K562 (cell line): ENCODE results near the gene TIMM50. TPM values are rescaled to one million over a fixed set of nuclear protein-coding genes. Genes with fewer than 3 reads are reported as not detected.

ENCODE experiments used
- ATAC-seq: fragments of 200-7000 bp; cut with Tn5 transposase; 3 replicates; pipeline ENCODE4 v1.9.1; 2020; ENCODE audit warnings: moderate library complexity
- BruUV-seq: library from RNA; stranded (reverse); fragments of 400-500 nt; replicated peaks from 2 replicates; lab custom pipeline; 2021; lab: Mats Ljungman, UMichigan
- CTCF ChIA-PET: fragments of 300-600 bp; formaldehyde crosslinking; extraction: SDS; loops from one replicate; lab custom pipeline; 2021; ENCODE audit warnings: low intra/inter-chr PET ratio; lab: Yijun Ruan, JAX
- POLR2A ChIA-PET: fragments of 300-600, 350-650 bp; sonication (Branson Sonifier 250); formaldehyde crosslinking; extraction: SDS; loops from one replicate; lab custom pipeline; 2021; ENCODE audit warnings: antibody characterized with exemption, inconsistent platforms; lab: Yijun Ruan, JAX
- DNase-seq, 4 experiments: peaks; one replicate each; pipeline versions ENCODE4 v3.0.0 to v3.0.0-alpha.2; 2011 to 2018; ENCODE audit warnings: low spot score in 3 of 4, mixed read lengths in 3 of 4; ENCODE audit errors: extremely low read depth in 1 of 4
- FAIRE-seq: peaks from 2 replicates; lab custom pipeline; 2011; peaks lifted over from hg19 to GRCh38; lab: Jason Lieb, UNC
- H2AFZ ChIP-seq: 2 replicates; pipeline ENCODE4 v1.6.0; 2011; ENCODE audit warnings: low read depth, low read length, control low read depth, inconsistent platforms
- H3K27ac ChIP-seq: fragments of 200-600 bp; 3 replicates; pipeline ENCODE4 v1.8.0; 2011; ENCODE audit warnings: low read depth, mild to moderate bottlenecking, control low read depth, inconsistent platforms, low read length, moderate library complexity, mixed read lengths; ENCODE audit errors: extremely low read depth
- H3K27me3 ChIP-seq, 2 experiments: fragments of 300-600 bp in 1 of 2; 2 replicates in 1 of 2; 3 replicates in 1 of 2; pipeline versions ENCODE4 v1.6.0 to v1.8.0; 2011; ENCODE audit warnings: inconsistent platforms in 2 of 2, low read length in 2 of 2, mild to moderate bottlenecking in 1 of 2, mixed read lengths in 1 of 2, moderate library complexity in 1 of 2; ENCODE audit not compliant: control insufficient read depth in 2 of 2, insufficient read depth in 2 of 2
- H3K36me3 ChIP-seq: fragments of 300-600 bp; 3 replicates; pipeline ENCODE4 v1.8.0; 2011; ENCODE audit warnings: mild to moderate bottlenecking, low read length, inconsistent platforms; ENCODE audit not compliant: control insufficient read depth, insufficient read depth
- H3K4me1 ChIP-seq, 2 experiments: fragments of 200-600 bp in 1 of 2; replicated peaks in 1 of 2; 2 replicates in 1 of 2; 3 replicates in 1 of 2; pipeline versions ENCODE4 v1.5.1 to v1.8.0; 2011; ENCODE audit warnings: inconsistent platforms in 2 of 2, low read length in 2 of 2, mild to moderate bottlenecking in 1 of 2, mixed read lengths in 1 of 2, moderate library complexity in 1 of 2; ENCODE audit not compliant: control insufficient read depth in 2 of 2, insufficient read depth in 2 of 2
- H3K4me2 ChIP-seq: 2 replicates; pipeline ENCODE4 v1.6.1; 2011; ENCODE audit warnings: low read length, control low read depth, inconsistent platforms, mixed read lengths; ENCODE audit not compliant: insufficient read depth
- H3K4me3 ChIP-seq: fragments of 200-600 bp; sonication (generic), shearing (Covaris generic); 2 replicates; pipeline ENCODE4 v1.5.1; 2016; ENCODE audit warnings: control low read depth, inconsistent platforms
- H3K79me2 ChIP-seq: fragments of 200-600 bp; 3 replicates; pipeline ENCODE4 v1.8.0; 2011; ENCODE audit warnings: low read length, inconsistent platforms; ENCODE audit not compliant: control insufficient read depth, insufficient read depth
- H3K9ac ChIP-seq, 2 experiments: 2 replicates each; pipeline versions ENCODE4 v1.6.0 to v1.6.1; 2011; ENCODE audit warnings: low read depth in 2 of 2, low read length in 2 of 2, control low read depth in 1 of 2, inconsistent platforms in 1 of 2, mild to moderate bottlenecking in 1 of 2, mixed read lengths in 1 of 2; ENCODE audit not compliant: insufficient read depth in 1 of 2
- H3K9me1 ChIP-seq: one replicate; pipeline ENCODE4 v1.6.0; 2011; ENCODE audit warnings: inconsistent platforms, mild to moderate bottlenecking, low read length, moderate library complexity; ENCODE audit not compliant: control insufficient read depth, insufficient read depth
- H3K9me3 ChIP-seq: replicated peaks from 2 replicates; pipeline ENCODE4 v1.5.1; 2011; ENCODE audit warnings: low read depth, low read length, inconsistent platforms; ENCODE audit not compliant: control insufficient read depth, insufficient read depth
- H4K20me1 ChIP-seq: replicated peaks from 2 replicates; pipeline ENCODE4 v1.6.1; 2011; ENCODE audit warnings: low read length, inconsistent platforms, mixed read lengths; ENCODE audit not compliant: control insufficient read depth, insufficient read depth
- NEUROD1 ChIP-seq: fragments of 150-350 bp; IDR thresholded peaks from 2 replicates; pipeline ENCODE4 v1.6.1; 2014; ENCODE audit warnings: borderline replicate concordance, low read length, low read depth; ENCODE audit not compliant: partially characterized antibody
- XRCC3 ChIP-seq: fragments of 450-650 bp; IDR thresholded peaks from 2 replicates; pipeline ENCODE4 v1.6.1; 2017; ENCODE audit warnings: mild to moderate bottlenecking, moderate library complexity
- ZBTB7A ChIP-seq: IDR thresholded peaks from 2 replicates; pipeline ENCODE4 v1.6.1; 2011; ENCODE audit warnings: low read depth, mild to moderate bottlenecking, low read length, moderate library complexity, borderline replicate concordance; ENCODE audit not compliant: control insufficient read depth
- ZNF12 ChIP-seq: sonication (generic); formaldehyde crosslinking; IDR thresholded peaks from 2 replicates; pipeline ENCODE4 v1.4.0; 2020; ENCODE audit warnings: mild to moderate bottlenecking, missing genetic modification reagents
- WGBS: fragments of 100-300 bp; shearing (Covaris generic); methylation state at CpG from one replicate; pipeline ENCODE4 v1.1.6; 2016; ENCODE audit warnings: low coverage, mixed read lengths; ENCODE audit not compliant: insufficient coverage; ENCODE audit errors: missing lambda C conversion rate; 5-methylcytosine and 5-hydroxymethylcytosine counted together
- in situ Hi-C: fragments of 300-500 bp; cut with MboI; formaldehyde crosslinking; loops from 4 replicates; pipeline ENCODE4 v1.15.0; 2018; ENCODE audit warnings: inconsistent platforms, mixed read lengths
- intact Hi-C: fragments of 100-400 bp; cut with micrococcal nuclease; formaldehyde crosslinking; loops from 2 replicates; pipeline ENCODE4 v1.14.2; 2022
- polyA plus RNA-seq, 8 experiments: library from polyadenylated mRNA; depleted of rRNA in 4 of 8; stranded (reverse) in 5 of 8; unstranded in 3 of 8; fragments of >200 nt; fragmentation: Nextera tagmentation in 2 of 8; fragmentation: Illumina TruSeq in 1 of 8; extraction: Ambion mirVana in 2 of 8; extraction: Trizol in 1 of 8; gene quantifications; 2 replicates each; pipeline versions ENCODE4 v1.2.1 to v1.2.3, GENCODE V29; 2011 to 2014; ENCODE audit warnings: inconsistent platforms in 1 of 8, missing spikeins in 1 of 8
- total RNA-seq, 7 experiments: library from RNA; depleted of rRNA in 6 of 7; stranded (reverse); fragments of >200 nt in 6 of 7; fragmentation: Illumina TruSeq in 2 of 7; extraction: Trizol in 2 of 7; gene quantifications; 2 replicates each; pipeline versions ENCODE4 v1.2.1 to v1.2.3, GENCODE V29; 2011 to 2021; ENCODE audit warnings: low replicate concordance in 1 of 7
- TF ChIP-seq, protein P1 (sequence below), 2 experiments: fragments of 450-650 bp; formaldehyde crosslinking in 1 of 2; IDR thresholded peaks; 2 replicates each; pipeline versions ENCODE4 v1.4.0 to v1.6.1; 2014 to 2020; ENCODE audit warnings: mild to moderate bottlenecking in 2 of 2, borderline replicate concordance in 1 of 2, low read depth in 1 of 2

TIMM50 gene
- total and polyA plus RNA-seq, 9 of the 15 experiments (the other 6 are each of a cell fraction or from before 2014, with no cell fraction given): 28.3 to 221 (median 170) TPM

DNA sequence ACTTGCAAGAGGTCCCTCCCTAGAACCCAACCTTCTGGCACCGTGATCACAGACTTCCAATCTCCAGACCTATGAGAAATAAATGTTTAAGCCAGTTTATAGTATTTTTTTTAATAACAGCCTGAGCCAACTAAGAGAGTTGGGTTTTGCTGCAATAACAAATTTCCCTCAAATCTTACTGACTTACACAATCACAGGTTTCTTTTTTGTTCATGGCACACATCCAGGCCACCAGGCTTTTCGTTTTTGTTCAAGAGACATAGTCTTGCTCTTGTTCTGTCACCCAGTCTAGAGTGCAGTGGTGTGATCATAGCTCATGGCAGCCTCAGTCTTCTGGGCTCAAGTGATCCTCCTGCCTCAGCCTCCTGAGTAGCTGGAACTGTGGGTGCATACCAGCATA, 32.4 kb downstream of the TIMM50 start:
- no peak overlapping the region for H3K4me2 ChIP-seq
- no peaks in the 10 kb centered on the region for H3K79me2 ChIP-seq
- peaks cover 4 to 19% of the 10 kb centered on the region in 2 experiments; a peak in 4 of 5 replicates for H3K27me3 ChIP-seq
- ChIA-PET POLR2A (no interaction called here), CTCF (no interaction called here)
- no TSS peak for BruUV-seq
- H3K9ac ChIP-seq: no peak overlapping the region
- no peaks in the 10 kb centered on the region for H3K9me1 ChIP-seq
- intact Hi-C loops (no loop called here), in situ Hi-C loops (no loop called here)
- 0% methylated on average over 2 of the region's 2 CpGs for WGBS
- peaks cover 0 to 19% of the 10 kb centered on the region in 2 experiments; a peak in 2 of 5 replicates for H3K4me1 ChIP-seq
- no peak overlapping the region for H3K4me3 ChIP-seq
- no peaks in the 10 kb centered on the region for H4K20me1 ChIP-seq
- no peak overlapping the region for H2AFZ ChIP-seq
- H3K36me3 ChIP-seq: no peaks in the 10 kb centered on the region
- no peak overlapping the region for H3K27ac ChIP-seq
- FAIRE-seq: no peak
- no peaks in the 10 kb centered on the region for H3K9me3 ChIP-seq
- DNase-seq: no peak
- TF ChIP-seq ZNF12 (CRISPR knock-in tag) (0 out of 2 replicates have a peak, but pooled peaks have one; percentile 36), NEUROD1 (no peak)
- ATAC-seq: no peak

DNA sequence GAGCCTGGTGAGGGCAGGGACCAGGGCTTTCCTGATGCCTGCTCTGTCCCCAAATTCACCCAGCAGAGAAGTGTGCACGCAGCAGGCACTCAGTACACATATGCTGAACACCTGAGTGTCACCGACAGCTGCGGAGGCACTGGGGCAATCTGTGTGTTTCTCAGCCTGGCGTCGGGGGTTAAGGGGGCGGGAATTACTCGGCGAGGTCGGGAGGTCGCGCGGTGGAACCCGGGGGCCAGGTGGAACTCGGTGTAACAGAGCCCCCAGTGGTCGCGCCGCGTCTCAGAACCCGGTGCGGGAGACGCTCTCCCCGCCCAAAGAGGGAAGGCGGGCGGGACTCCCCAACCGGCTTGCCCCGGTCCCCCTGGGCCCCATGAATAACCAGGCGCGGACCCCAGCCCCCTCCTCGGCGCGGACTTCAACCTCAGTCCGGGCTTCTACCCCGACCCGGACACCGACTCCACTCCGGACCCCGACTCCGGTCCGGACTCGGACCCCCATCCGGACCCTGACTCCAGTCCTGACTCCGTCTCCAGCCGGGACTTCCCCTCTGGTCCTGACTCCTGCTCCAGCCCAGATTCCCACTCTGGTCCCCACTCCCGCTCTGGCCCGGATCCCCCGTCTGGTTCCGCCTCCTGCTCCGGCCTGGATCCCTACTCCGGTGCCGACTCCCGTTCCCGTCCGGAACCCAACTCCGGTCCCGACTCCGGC, 34.4 kb downstream of the TIMM50 start, which contains the start of gene SELENOV:
Gene SELENOV (plus strand): TSS at position 300 of the 711 bp plus-strand sequence. CDS start 74 bp downstream, at position 374.
- H3K4me2 ChIP-seq: no peak within 1 kb of the TSS
- POLR2A ChIA-PET: interaction anchor here (0.6 to 1.4 kb wide), 5 partner anchors 14 to 849 kb away, joined by 3 to 7 read pairs (median 3); partner anchors contain the start of gene RPS16
- H3K27me3 ChIP-seq: peaks cover 4 to 19% of the 10 kb centered on the region in 2 experiments; a peak in 4 of 5 replicates
- BruUV-seq: no TSS peak
- H3K27ac ChIP-seq: no peak within 1 kb of the TSS
- peak within 1 kb of the TSS in 1 of 2 experiments; percentile 10; a peak in 2 of 4 replicates for H3K9ac ChIP-seq
- no peaks in the 10 kb centered on the region for H3K9me1 ChIP-seq
- CTCF ChIA-PET: no interaction called here
- intact Hi-C loops: no loop called here
- no peaks in the 10 kb centered on the region for H3K79me2 ChIP-seq
- in situ Hi-C loops: no loop called here
- no peaks in the 10 kb centered on the region for H3K9me3 ChIP-seq
- no peak within 1 kb of the TSS for H3K4me3 ChIP-seq
- H2AFZ ChIP-seq: no peak within 1 kb of the TSS
- no peak for FAIRE-seq
- WGBS: 30% methylated on average over 25 of the region's 56 CpGs
- DNase-seq: peak in 3 of 4 experiments; percentile 27 to 64 (median 60)
- H4K20me1 ChIP-seq: no peaks in the 10 kb centered on the region
- peak; percentile 27 for ATAC-seq
- no peaks in the 10 kb centered on the region for H3K36me3 ChIP-seq
- H3K4me1 ChIP-seq: peaks cover 15 to 29% of the 10 kb centered on the region in 2 experiments; a peak in 4 of 5 replicates
- peak; percentile 66; the same call in 1 of the 2 replicates for TF ChIP-seq ZBTB7A
- TF ChIP-seq XRCC3: no peak
- TF ChIP-seq, protein P1, sequence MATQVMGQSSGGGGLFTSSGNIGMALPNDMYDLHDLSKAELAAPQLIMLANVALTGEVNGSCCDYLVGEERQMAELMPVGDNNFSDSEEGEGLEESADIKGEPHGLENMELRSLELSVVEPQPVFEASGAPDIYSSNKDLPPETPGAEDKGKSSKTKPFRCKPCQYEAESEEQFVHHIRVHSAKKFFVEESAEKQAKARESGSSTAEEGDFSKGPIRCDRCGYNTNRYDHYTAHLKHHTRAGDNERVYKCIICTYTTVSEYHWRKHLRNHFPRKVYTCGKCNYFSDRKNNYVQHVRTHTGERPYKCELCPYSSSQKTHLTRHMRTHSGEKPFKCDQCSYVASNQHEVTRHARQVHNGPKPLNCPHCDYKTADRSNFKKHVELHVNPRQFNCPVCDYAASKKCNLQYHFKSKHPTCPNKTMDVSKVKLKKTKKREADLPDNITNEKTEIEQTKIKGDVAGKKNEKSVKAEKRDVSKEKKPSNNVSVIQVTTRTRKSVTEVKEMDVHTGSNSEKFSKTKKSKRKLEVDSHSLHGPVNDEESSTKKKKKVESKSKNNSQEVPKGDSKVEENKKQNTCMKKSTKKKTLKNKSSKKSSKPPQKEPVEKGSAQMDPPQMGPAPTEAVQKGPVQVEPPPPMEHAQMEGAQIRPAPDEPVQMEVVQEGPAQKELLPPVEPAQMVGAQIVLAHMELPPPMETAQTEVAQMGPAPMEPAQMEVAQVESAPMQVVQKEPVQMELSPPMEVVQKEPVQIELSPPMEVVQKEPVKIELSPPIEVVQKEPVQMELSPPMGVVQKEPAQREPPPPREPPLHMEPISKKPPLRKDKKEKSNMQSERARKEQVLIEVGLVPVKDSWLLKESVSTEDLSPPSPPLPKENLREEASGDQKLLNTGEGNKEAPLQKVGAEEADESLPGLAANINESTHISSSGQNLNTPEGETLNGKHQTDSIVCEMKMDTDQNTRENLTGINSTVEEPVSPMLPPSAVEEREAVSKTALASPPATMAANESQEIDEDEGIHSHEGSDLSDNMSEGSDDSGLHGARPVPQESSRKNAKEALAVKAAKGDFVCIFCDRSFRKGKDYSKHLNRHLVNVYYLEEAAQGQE (IDR thresholded peaks at IDR 0.05; ENCODE audit: borderline replicate concordance): peak; percentile 10; the same call in 1 of the 2 replicates
- TF ChIP-seq, protein P1 (CRISPR knock-in tag; IDR thresholded peaks at IDR 0.05; ENCODE audit: low read depth): no peak
